ENCODE measurements around the gene MYT1. TPM values are rescaled to one million over a fixed set of nuclear protein-coding genes. Genes with fewer than 3 reads are reported as not detected.

MYT1 gene
- total and polyA plus RNA-seq, 2 of the 13 experiments (the other 11 are each of a cell fraction or from before 2014, with no cell fraction given), result 0.58 to 2.5 TPM

GRCh38 chr20:64242797-64243475, 78.7 kb downstream of the MYT1 start (continued):
- TF ChIP-seq ZNF343 (CRISPR knock-in tag; IDR thresholded peaks at IDR 0.05) (no peak), ZNF17 (CRISPR knock-in tag; IDR thresholded peaks at IDR 0.05) (peak; percentile 75; the same call in 1 of the 2 replicates), TIGD3 (CRISPR knock-in tag; IDR thresholded peaks at IDR 0.05; ENCODE audit: borderline replicate concordance) (no peak), ZFP91 (CRISPR knock-in tag; IDR thresholded peaks at IDR 0.05; ENCODE audit: borderline replicate concordance) (peak; percentile 76; the same call in 1 of the 2 replicates), HOXA5 (CRISPR knock-in tag; IDR thresholded peaks at IDR 0.05) (no peak; the same call in 1 of the 2 replicates), ATF5 (CRISPR knock-in tag; IDR thresholded peaks at IDR 0.05; ENCODE audit: low read depth) (no peak), SKI (IDR thresholded peaks at IDR 0.05; ENCODE audit: partially characterized antibody) (peak; percentile 90), FOXJ3 (CRISPR knock-in tag; IDR thresholded peaks at IDR 0.05; ENCODE audit: borderline replicate concordance) (peak; percentile 94), DMAP1 (CRISPR knock-in tag; IDR thresholded peaks at IDR 0.05) (peak; percentile 52; the same call in 1 of the 2 replicates), ZBTB38 (CRISPR knock-in tag; IDR thresholded peaks at IDR 0.05) (no peak), ZC3H4 (CRISPR knock-in tag; IDR thresholded peaks at IDR 0.05; ENCODE audit: borderline replicate concordance) (no peak; the same call in 1 of the 2 replicates), CHCHD3 (CRISPR knock-in tag; IDR thresholded peaks at IDR 0.05) (no peak), ZMYM2 (CRISPR knock-in tag; IDR thresholded peaks at IDR 0.05) (peak; percentile 61; the same call in 1 of the 2 replicates), FOXA1 (IDR thresholded peaks at IDR 0.05) (peak; percentile 80), FOXA1 (CRISPR knock-in tag; IDR thresholded peaks at IDR 0.05) (peak; percentile 98), ZNF710 (CRISPR knock-in tag; IDR thresholded peaks at IDR 0.05; ENCODE audit: borderline replicate concordance) (peak; percentile 74; the same call in 1 of the 2 replicates), WIZ (CRISPR knock-in tag; IDR thresholded peaks at IDR 0.05) (0 out of 2 replicates have a peak, but pooled peaks have one; percentile 27), ZNF777 (CRISPR knock-in tag; IDR thresholded peaks at IDR 0.05) (no peak), NAIF1 (CRISPR knock-in tag; IDR thresholded peaks at IDR 0.05; ENCODE audit: borderline replicate concordance) (0 out of 2 replicates have a peak, but pooled peaks have one; percentile 46), ZNF782 (CRISPR knock-in tag; IDR thresholded peaks at IDR 0.05; ENCODE audit: borderline replicate concordance) (no peak; the same call in 1 of the 2 replicates), XRCC5 (optimal IDR thresholded peaks at IDR 0.05; ENCODE audit: low read length) (peak; percentile 37), RBAK (CRISPR knock-in tag; IDR thresholded peaks at IDR 0.05) (no peak), MZF1 (CRISPR knock-in tag; IDR thresholded peaks at IDR 0.05; ENCODE audit: borderline replicate concordance) (no peak), HNF4G (IDR thresholded peaks at IDR 0.05; ENCODE audit: borderline replicate concordance, low read depth, low read length) (peak; percentile 99), HNF4G (CRISPR knock-in tag; IDR thresholded peaks at IDR 0.05; ENCODE audit: borderline replicate concordance, low read depth) (peak; percentile 90; the same call in 1 of the 2 replicates)

All from HepG2 (cell line).